ENCODE results near the gene AQP5. TPM values are rescaled to one million over a fixed set of nuclear protein-coding genes. Genes with fewer than 3 reads are reported as not detected.
"Not testable (repeated sequence)": the region's sequence is repeated elsewhere in the genome, so short reads cannot be mapped to it uniquely, and the experiment has no call there.

The AQP5 gene
- total RNA-seq, 1 experiment from 2014 or later: not detected

DNA sequence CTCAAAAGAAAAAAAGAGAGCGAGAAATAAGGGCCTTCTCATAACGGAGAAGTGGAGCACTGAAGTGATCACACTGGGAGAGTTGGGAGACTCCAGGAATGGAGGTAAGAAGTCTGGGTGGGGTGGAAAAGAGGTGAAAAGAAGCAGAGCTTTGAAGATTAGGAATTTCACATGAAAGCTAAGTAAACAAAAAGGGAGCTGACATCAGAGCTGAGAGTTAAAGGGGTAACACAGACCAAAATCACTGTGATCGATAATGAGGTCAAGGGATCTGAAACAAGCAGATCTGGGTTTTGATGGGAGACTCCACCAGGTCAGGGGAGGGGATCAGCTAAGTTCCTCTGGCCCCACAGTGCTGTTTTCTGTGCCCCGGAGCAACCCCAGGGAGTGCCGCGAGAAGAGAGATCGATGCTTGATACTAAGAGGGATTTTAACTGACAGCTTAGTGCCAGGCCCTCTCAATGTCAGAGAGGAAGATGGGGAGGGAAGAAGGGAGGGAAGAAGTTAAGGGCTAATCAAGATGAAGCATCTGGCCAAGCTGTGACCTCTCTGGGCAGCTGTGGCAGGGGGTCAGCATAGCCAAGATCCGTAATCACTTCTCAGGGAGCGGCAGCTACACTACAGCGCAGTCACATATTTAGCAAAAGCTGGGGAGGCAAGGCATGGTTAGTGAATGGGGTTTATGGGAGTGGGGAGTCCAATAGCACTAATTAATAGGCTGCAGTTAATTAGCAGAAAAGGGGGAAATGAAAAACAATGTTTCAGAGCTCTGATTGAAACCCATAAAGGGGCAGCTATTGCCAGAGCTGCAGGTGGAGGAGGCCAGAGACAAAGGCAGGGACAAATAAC, 19.1 kb downstream of the AQP5 start:
- DNase-seq (ENCODE audit: low read depth): no peak

DNA sequence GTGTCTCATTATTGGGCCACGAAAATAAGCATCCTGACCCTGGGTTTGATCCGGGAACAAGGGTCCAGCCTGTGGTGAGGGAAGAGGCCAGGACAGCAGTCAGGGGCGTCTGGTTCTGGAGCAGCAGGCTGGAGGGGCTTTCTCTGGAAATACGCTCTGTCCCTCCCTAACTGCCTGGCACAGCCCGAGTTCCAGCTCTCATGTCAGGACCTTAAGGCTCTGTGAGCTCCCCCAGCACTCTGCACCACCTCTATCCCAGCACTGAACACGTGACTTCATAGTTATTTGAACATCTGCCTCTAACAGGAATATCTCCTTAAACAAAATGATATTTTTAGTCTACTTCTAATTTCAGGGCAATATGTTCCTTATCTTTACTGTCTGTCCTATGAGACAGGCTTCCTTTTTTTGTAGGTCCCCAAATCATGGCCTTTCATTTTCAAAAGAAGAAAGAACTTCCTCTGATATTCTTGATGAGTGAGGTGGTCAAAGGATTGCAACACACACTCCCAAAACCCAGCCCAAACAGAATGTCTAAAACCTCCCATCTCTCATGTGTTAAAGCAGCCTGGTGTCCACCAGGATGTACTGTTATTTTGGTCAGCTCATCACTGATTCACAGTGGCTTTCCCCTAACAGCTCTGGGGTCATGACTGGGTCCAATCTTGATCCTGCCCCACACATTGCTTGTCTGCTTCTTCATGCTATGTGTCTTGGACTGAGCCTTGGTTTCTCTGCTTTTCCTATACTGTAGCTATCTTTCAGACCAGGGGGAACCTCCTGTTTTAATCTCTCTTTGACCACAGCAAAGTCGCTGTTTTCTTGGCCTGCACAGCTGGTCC, 20.8 kb downstream of the AQP5 start:
- DNase-seq (ENCODE audit: low read depth): peak; percentile 29

DNA sequence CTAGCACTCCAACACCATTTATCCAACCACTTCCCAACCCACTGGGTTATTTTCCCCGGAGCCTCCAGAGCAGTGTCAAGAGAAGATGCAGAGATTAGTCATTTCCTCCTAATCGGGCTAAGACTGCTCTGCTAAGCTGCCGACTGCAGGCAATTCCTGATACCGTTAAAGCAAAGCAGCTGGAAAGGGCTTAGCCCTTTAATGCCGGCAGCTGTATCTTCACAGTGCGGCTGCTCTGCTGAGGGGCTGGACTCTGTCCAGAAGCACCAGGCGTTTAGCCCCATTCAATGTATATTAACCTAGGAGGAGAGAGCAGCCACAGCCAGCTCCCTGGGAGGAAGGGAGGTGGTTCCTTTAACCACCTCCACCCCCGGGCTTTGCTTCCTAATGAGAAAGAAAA, 22.2 kb downstream of the AQP5 start:
- DNase-seq (ENCODE audit: low read depth): peak; percentile 94

DNA sequence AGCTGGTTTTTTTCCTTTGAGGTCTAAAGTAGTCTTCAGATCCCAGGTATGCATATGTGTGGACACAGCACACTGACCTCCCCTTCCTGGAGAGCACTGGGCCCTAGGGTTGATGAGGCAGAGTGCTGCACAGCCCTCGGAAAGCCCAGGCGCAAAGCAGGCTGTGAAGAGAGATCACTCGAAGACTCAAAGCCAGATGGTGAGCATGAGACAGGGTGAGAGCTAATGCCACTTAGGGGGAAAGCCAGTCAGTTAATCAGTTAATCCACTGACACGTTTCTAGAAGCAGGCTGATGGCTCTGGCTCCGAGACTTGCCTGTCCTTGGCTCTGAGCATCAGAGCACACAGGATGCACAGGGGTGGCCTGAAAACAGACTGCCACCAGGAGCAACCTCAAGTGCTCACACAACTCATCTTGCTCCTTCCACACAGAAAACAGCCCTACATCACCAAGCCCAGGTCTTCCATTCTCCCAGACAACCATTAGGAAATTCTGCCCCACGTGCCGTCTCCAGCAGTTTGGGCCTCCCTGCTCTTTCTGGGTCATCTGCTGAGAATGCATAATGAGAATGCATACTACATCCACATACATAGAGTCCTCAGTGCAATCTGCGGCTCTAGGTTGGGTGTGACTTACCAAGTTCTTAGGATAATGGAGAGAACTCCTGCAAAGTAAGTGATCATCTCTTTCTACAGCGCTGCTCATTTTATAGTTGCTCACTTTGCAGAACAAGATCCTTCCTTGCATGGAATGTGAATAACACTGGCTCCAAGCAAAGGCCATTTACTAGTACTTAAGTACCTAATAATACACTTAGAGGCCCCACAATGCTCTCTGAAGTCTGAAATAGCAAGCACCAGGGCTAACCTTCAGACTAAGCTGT, 23.0 kb downstream of the AQP5 start:
- DNase-seq (ENCODE audit: low read depth): peak; percentile 9

DNA sequence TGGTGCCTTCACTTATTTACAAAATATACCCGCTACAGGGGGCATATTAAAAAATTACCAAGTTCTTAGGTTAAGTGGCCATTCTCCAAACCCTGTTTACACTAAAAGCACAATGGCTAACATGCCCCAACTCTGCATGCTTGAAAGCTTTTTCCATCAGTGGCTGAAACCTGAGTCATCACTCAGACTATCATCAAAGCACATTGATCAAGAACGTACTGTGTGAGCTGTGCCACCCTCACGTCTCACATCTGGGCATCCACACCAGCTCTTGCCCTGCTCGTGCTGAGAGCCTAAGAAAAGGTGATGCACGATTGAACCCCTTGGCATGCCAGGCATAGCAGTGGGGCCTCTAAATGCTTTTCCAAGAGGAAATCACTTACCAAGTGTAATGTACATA, 24.3 kb downstream of the AQP5 start:
- no peak for DNase-seq (ENCODE audit: low read depth)

DNA sequence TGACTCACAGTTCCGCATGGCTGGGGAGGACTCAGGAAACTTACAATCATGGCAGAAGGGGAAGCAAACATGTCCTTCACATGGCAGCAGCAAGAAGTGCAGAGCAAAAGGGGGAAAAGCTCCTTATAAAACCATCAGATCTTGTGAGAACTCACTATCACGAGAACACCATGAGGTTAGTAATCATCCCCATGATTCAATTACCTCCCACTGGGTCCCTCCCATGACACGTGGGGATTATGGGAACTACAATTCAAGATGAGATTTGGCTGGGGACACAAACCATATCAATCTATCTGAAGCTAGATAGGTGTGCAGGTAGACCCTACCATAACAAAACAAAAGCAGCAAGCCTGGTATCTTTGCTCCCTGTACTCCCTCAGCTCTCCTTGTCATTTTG, 24.8 kb downstream of the AQP5 start:
- not testable (repeated sequence) for DNase-seq (ENCODE audit: low read depth)

DNA sequence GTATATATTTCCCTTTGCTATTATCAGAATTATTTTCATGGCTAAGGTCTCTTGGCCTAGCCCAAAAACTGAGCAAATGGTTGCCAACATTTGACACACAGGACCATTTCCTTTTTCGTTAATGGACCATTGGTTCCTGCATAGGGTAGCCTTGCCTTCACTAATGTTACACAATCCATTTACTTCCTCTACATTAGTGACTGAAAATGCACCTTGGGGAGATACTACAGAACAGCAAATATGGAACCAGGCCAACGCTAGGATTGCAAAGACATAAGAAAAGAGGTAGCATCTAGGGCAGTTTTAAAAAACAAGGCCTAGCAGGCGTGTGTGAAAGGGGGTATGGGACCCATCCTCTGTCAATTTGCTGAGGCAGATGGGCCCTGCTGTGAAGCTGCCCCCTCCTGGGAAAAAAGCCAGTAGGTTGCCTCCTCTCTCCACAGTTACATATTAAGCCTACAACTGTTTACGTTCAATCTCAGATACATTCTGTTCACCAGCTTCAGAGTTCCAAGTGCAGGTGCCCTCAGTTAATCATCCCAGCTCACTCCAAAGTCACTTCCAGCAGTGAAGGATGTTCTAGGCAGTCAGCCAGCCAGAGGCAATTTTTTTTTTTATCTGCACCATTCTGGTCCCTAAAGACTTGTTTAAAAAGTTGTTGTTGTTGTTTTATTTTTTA, 26.1 kb downstream of the AQP5 start:
- DNase-seq (ENCODE audit: low read depth): no peak

DNA sequence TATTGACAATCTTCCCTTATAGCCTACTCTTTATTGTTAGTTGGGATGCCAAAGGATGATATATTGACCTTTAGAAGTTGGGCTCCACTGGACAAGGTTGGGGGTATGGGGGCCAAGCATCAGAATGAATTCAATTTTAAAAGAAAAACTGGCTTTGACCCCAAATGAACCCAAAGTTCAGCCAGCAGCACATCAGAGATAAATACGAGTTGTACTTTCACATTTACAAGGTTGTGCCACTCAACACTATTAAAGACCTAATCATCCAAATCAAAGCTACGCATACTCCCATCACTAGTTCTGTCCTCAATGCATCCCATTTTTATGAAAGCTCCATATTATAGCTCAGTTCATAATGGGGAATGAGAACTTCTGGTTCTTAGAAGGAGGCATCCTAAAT, 27.7 kb downstream of the AQP5 start:
- not testable (repeated sequence) for DNase-seq (ENCODE audit: low read depth)

DNA sequence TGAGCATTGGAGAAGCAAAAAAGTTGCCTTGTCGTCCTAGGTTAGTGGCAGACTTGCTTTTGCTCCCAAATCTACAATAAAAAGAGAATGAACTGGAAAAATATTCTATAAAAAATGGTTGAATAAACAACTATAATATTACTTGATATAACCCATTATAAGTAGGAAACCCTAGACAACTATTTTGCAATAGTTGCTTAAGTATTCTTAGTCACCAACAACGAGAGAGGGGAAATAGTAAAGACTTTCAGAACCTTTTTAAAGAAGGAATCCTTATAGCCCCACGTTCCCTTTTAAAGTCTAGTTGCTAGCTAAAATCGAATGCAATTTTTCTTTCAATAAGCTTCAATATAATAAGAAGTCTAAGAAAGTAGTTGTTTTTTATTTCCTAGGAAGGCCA, 28.6 kb downstream of the AQP5 start:
- DNase-seq (ENCODE audit: low read depth): no peak

DNA sequence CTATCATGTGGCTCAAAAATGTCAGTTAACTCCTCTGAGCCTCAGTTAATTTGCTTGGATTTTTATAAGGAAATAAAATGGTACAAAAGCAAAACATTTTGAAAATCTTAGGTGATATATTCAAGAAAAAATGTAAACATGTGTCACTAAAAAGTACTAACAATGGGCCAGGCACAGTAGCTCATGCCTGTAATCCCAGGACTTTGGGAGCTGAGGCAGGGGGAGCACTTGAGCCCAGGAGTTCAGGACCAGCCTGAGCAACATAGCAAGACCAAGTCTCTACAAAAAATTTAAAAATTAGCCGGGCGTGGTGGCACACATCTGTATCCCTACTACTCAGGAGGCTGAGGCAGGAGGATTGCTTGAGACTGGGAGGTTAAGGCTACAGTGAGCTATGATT, 36.8 kb downstream of the AQP5 start:
- no peak for DNase-seq (ENCODE audit: low read depth)

DNA sequence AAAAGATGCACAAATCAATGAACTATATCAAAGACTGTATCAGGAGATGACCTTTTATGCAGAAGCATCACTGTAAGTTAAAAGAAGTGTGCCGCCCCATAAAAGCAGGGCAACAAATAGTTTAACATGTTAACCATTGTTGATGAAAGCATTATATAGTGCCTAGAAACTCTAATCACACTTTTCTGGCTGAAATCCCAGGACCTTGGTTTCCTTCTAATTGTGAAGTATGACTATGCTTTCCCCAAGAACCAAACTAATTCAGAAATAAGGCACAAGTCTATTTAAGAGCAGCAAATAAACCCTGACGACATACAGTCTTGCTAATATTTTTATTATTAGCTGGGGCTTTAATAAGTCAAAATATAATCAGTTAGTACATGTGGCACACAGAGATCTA, 41.9 kb downstream of the AQP5 start:
- DNase-seq (ENCODE audit: low read depth): no peak

DNA sequence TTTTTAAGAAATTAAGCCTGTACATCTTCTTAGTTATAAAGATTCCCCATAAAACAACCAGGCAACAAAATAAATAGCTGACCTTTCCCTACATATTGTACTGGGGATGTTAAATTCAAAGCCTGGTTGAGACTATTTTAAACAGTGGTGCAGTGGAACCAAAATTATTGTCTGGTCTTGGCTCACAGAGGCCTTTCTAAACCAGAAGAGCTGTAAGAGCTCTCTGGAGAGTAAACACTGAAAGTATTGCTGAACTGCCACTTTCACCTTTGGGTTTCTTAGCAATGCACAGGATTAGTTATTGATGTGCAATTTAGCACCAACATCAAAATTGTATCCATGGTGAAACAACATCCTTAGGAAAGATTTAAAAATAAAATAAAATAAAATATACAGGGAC, 43.0 kb downstream of the AQP5 start:
- DNase-seq (ENCODE audit: low read depth): no peak

DNA sequence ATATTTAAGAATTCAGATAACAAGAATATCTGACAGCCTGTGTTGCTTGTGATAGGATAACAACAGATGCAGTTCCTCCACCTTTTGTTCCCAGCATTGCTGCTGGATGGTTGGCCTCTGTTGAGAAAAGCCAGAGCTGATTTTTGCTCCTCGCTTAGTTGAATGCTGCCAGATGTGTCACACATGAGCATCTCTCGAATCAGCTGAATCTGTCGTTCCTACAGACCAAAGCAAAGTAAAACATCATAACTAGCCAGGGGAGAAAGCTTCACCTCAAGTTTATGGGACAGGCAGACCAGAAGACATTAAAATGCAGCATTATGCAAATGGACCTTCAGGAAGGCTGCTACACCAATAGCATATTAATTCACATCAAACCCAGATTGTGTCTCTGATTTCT, 43.5 kb downstream of the AQP5 start:
- no peak for DNase-seq (ENCODE audit: low read depth)

DNA sequence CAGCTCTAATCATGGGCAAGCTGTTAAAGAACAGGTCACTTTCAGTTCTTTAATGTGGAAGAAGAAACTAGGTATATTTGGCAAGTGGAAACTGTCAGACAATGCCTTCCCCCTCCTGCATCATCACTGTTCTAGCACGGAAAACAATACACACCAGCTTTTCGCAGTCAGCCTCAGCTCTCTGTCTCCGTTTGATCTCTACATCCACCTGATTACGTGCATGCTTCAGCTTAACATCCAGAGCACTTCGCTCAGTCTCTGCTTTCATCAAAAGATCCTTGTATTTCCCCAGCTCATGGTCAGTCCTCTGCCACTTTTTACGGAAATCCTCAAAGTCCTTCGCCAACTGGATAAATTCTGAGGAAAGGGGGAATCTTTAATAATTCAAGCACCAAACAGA, 44.6 kb downstream of the AQP5 start:
- no peak for DNase-seq (ENCODE audit: low read depth)

DNA sequence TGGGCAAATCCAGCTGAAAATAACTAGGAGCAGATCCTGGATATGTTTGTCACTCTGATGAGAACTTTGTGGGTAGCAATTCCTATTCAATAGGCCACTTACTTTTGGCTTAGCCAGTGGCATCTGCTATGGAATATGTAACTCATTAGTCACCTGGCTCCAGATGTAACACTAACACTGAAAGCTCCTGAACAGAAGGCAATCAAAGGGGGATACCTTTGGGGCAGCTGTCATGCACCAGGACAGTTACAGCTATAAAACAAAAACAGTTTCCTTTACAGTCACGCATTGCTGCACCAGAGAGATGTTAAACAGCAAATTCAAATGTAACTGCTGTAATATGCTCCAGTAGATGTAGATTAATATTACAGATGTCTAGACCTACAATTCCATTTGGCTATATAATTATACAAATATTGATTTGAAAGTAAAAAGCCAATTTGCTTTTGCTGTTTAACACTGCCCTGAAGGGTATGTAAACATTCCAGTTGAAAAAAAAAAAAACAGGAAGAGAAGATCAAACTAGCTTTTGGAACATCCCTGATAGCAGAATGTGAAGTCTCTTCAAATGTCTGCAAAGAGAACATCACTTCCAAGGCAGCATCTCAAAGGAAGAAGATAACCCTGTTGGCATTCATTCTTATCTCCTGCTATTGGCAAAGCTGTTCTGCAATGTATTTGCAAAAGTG, 45.2 kb downstream of the AQP5 start:
- peak; percentile 22 for DNase-seq (ENCODE audit: low read depth)

DNA sequence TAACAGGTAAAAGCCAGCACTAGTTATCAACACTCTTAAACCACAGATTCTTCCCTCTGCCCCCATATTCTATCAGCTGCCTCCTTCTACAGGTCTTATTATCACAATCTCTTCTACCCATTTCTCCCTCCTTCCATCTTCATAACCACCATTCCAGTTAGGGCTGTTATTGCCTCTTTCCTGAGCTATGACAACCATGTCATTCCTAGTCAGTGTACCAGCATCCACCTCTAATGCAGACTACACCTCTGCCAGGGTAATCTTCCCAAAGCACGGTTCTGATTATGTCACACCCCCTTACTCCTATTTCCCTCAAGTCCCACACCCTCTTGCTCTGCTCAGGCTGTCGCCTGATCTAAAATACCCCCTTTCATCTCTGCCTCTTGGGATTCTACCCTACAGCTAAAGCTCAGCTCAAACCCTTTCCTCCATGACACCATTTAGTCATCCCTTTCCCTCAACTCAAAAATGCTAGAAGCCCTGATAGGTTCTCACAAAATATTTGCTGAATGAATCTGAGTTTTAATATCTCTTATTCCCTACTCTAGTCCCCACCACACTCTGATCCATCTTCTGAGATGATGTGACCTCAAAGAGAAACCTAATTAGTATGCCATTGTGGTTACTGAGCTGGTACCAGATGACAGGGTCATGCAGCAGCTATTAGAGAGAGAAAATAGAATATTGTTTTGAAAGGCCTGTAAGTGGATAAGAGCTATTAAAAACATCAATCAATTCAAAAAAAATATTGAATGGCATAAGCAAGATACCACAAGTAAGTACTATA, 51.9 kb downstream of the AQP5 start:
- DNase-seq (ENCODE audit: low read depth): no peak

DNA sequence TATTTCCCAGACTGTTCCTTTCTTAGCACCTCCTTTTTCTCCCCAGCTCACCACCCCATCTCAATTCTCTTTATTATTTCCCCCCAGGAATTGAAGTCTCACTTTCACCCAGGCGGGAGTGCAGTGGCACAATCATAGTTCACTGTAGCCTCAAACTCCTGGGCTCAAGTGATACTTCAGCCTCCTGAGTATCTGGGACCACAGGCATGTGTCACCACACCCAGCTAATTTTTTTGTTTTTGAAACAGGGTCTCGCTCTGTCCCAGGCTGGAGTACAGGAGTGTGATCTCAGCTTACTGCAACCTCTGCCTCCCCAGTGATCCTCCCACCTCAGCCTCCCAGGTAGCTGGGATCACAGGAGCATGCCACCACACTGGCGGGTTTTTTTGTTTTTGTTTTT, 52.7 kb downstream of the AQP5 start:
- DNase-seq (ENCODE audit: low read depth): no peak
